Activated CD8-positive, alpha-beta T cell treated with anti-CD3 and anti-CD28 coated beads for 36 hours (primary cell): ENCODE data around the gene NACA. TPM values are rescaled to one million over a fixed set of nuclear protein-coding genes. Genes with fewer than 3 reads are reported as not detected.
A peak's percentile ranks its signal among the peaks of the same experiment; 100 is the strongest.

Source experiments
- ATAC-seq: fragments of 200-7000 bp; cut with Tn5 transposase; one replicate; pipeline ENCODE4 v1.10.0; 2021; ENCODE audit warnings: mild to moderate bottlenecking, moderate library complexity
- CTCF ChIA-PET: fragments of 350-600 bp; sonication (Branson Sonifier 250); formaldehyde crosslinking; loops from one replicate; lab custom pipeline; 2021; ENCODE audit warnings: antibody characterized with exemption; lab: Charles Lee
- POLR2A ChIA-PET: fragments of 350-600 bp; sonication (Branson Sonifier 250); formaldehyde crosslinking; loops from one replicate; lab custom pipeline; 2021; ENCODE audit warnings: antibody characterized with exemption; lab: Charles Lee
- DNase-seq: peaks from one replicate; pipeline ENCODE4 v3.0.0-alpha.2; 2020
- H3K27ac Mint-ChIP-seq: one replicate; pipeline ENCODE4 v1.8.0; 2021; ENCODE audit warnings: mild to moderate bottlenecking, mixed read lengths
- H3K27me3 Mint-ChIP-seq: one replicate; pipeline ENCODE4 v1.8.0; 2021; ENCODE audit warnings: mixed read lengths
- H3K36me3 Mint-ChIP-seq: one replicate; pipeline ENCODE4 v1.8.0; 2021; ENCODE audit warnings: low read depth, mixed read lengths
- H3K4me1 Mint-ChIP-seq: one replicate; pipeline ENCODE4 v1.8.0; 2021; ENCODE audit warnings: low read depth, mixed read lengths
- H3K4me3 Mint-ChIP-seq: one replicate; pipeline ENCODE4 v1.8.0; 2021; ENCODE audit warnings: mild to moderate bottlenecking, moderate library complexity, mixed read lengths
- H3K9me3 Mint-ChIP-seq: one replicate; pipeline ENCODE4 v1.8.0; 2021; ENCODE audit warnings: mixed read lengths
- CTCF ChIP-seq: fragments of 200-600 bp; IDR thresholded peaks from one replicate; pipeline ENCODE4 v1.8.0; 2022; ENCODE audit warnings: antibody characterized with exemption, mild to moderate bottlenecking
- intact Hi-C: fragments of 100-400 bp; cut with micrococcal nuclease; formaldehyde crosslinking; loops from one replicate; pipeline ENCODE4 v1.10.0; 2022
- total RNA-seq, 2 experiments: library from RNA; stranded (reverse); gene quantifications; one replicate each; pipeline ENCODE4 v1.2.3, GENCODE V29; 2021

NACA gene
- 1,000 to 10,000 TPM; 1,203 to 1,221 TPM for total RNA-seq

DNA sequence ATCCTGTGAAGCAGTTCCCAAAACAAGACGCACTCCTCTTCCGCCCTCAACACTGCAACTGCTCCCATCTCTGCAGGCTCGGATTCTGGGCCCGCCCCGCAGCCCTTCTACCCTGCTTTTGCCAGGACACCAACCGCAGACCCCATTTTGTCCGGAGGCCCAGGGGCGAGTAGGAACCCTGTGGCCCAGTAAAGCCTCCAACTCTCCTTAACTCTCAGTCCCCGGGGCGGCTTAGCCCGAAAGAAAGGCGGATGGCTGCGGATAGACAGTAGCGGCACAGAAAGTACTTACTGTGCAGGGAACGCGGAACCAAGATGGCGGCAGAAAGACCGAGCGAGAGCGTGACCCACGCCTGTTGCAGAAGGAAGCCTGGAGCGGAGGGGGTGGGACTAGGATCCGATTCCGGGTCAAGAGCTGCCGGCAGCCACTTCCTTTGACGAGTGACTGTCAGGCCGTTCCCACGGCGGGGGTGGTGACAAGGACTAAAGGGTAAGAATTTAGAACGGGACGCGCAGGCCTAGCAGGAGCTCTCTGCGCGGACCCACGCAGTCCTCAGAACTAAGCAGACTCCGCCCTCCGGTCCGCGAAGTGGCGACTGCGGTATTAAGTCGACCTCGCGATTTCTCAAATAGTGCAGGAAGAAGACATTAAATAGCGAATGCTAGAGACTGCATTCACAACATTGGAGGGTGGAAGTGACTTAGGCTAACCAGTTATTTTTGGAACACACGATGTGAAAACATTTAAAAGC lies at the start of gene NACA:
Gene NACA, minus strand, starts transcription at position 328 of the 751 bp plus-strand sequence. CDS start 778 bp downstream, outside the sequence.
- POLR2A ChIA-PET, result interaction anchor here (0.6 to 3.5 kb wide), 25 partner anchors 9 to 743 kb away, joined by 3 to 40 read pairs (median 5); partner anchors contain the start of genes ATP5F1B, PRIM1, PTGES3 and STAT6

GRCh38 chr12:56773113-56773512 lies 48.0 kb upstream of the NACA start:
- Mint-ChIP-seq H3K4me3 (no peak overlapping the region), H3K36me3 (no peaks in the 10 kb centered on the region), H3K4me1 (no peaks in the 10 kb centered on the region), H3K9me3 (no peaks in the 10 kb centered on the region), H3K27ac (no peak overlapping the region), H3K27me3 (no peaks in the 10 kb centered on the region)
- TF ChIP-seq CTCF, result no peak
- ATAC-seq, result no peak
- DNase-seq, result no peak
- ChIA-PET CTCF (no interaction called here), POLR2A (no interaction called here)
- intact Hi-C loops, result no loop called here

More for the DNA sequence above, at the start of gene NACA:
- no peaks in the 10 kb centered on the region for H3K27me3 Mint-ChIP-seq
- no peak for TF ChIP-seq CTCF
- ATAC-seq, result peak; percentile 95
- DNase-seq, result peak; percentile 100
- H3K4me1 Mint-ChIP-seq, result peaks cover 42% of the 10 kb centered on the region
- H3K4me3 Mint-ChIP-seq, result peak within 1 kb of the TSS; percentile 98
- peak within 1 kb of the TSS; percentile 99 for H3K27ac Mint-ChIP-seq
- intact Hi-C loops, result loop anchor here (5.0 to 10.0 kb wide), 2 partner anchors 38 to 80 kb away; partner anchors contain the start of genes ATP5F1B and PTGES3
- H3K36me3 Mint-ChIP-seq, result peaks cover 73% of the 10 kb centered on the region
- no peaks in the 10 kb centered on the region for H3K9me3 Mint-ChIP-seq
- CTCF ChIA-PET, result interaction anchor here (0.8 to 1.6 kb wide), 7 partner anchors 15 to 276 kb away, joined by 3 to 5 read pairs (median 3); no protein-coding TSS in a partner anchor

DNA sequence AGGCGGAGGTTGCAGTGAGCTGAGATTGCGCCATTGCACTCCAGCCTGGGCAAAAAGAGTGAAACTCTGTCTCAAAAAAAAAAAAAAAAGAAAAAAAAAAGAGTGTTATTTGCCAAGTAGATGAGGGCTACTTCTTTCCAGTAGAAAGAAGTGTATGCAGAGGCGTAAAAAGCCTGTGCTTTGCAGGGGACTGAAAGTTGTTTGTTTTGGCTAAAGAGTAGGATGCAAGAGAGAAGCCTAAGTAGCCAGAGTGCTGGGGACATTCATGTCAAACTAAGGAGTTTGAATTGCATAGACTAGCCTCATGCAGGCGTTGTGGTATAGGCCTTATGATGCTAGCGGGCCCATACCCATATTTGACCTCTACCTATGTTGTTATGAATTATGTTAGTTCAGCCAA lies 47.5 kb upstream of the NACA start:
- ChIA-PET CTCF (no interaction called here), POLR2A (no interaction called here)
- DNase-seq (no peak), ATAC-seq (no peak)
- no peaks in the 10 kb centered on the region for H3K4me1 Mint-ChIP-seq
- H3K9me3 Mint-ChIP-seq, result no peaks in the 10 kb centered on the region
- no peaks in the 10 kb centered on the region for H3K27me3 Mint-ChIP-seq
- H3K27ac Mint-ChIP-seq, result no peak overlapping the region
- TF ChIP-seq CTCF, result no peak
- intact Hi-C loops, result no loop called here
- no peak overlapping the region for H3K4me3 Mint-ChIP-seq
- H3K36me3 Mint-ChIP-seq, result no peaks in the 10 kb centered on the region

DNA sequence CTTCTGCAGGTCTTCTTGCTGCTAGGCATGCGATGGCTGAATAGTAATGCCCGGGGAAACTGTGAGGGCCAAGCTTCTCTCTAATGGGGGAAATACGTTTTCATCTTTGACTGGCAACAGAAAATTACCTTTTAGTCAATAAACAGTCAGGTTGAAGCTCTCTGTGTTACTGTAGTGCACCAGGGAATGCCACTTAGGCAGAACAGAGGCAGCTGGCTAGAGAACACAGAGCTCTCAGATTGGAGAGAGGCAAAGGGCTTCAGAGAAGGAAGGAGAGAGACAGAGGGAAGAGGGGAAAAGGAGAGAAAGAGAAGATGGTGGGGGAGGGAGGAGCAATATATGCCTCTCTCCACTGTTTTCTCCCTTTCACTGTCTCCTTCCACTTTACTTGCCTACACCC lies 44.8 kb upstream of the NACA start:
- no peaks in the 10 kb centered on the region for H3K9me3 Mint-ChIP-seq
- TF ChIP-seq CTCF, result no peak
- no peak overlapping the region for H3K4me3 Mint-ChIP-seq
- intact Hi-C loops, result no loop called here
- DNase-seq (no peak), ATAC-seq (no peak)
- ChIA-PET POLR2A (interaction anchor here (0.6 to 1.2 kb wide), 2 partner anchors 12 to 57 kb away, joined by 3 read pairs; no protein-coding TSS in a partner anchor), CTCF (interaction anchor here (1.1 to 1.3 kb wide), 3 partner anchors 10 to 355 kb away, joined by 3 to 5 read pairs (median 4); no protein-coding TSS in a partner anchor)
- no peaks in the 10 kb centered on the region for H3K4me1 Mint-ChIP-seq
- H3K36me3 Mint-ChIP-seq, result no peaks in the 10 kb centered on the region
- H3K27ac Mint-ChIP-seq, result no peak overlapping the region
- no peaks in the 10 kb centered on the region for H3K27me3 Mint-ChIP-seq

- no peak for DNase-seq
- Mint-ChIP-seq H3K4me3 (no peak overlapping the region), H3K36me3 (no peaks in the 10 kb centered on the region), H3K27ac (no peak overlapping the region), H3K9me3 (no peaks in the 10 kb centered on the region), H3K4me1 (no peaks in the 10 kb centered on the region), H3K27me3 (no peaks in the 10 kb centered on the region)
- ChIA-PET POLR2A (no interaction called here), CTCF (interaction anchor here (0.7 kb wide), 1 partner anchor 356 kb away, joined by 3 read pairs; no protein-coding TSS in a partner anchor)
- no peak for TF ChIP-seq CTCF
- ATAC-seq, result no peak
- intact Hi-C loops, result no loop called here
Measured at GRCh38 chr12:56768424-56768823, 43.3 kb upstream of the NACA start.
